ENCODE data around the gene LRAT. TPM values are rescaled to one million over a fixed set of nuclear protein-coding genes. Genes with fewer than 3 reads are reported as not detected.

Gene LRAT
- total and polyA plus RNA-seq, 9 of the 15 experiments (the other 6 are each of a cell fraction or from before 2014, with no cell fraction given), result 0.03 to 0.41 (median 0.07) TPM; not detected in 4

GRCh38 chr4:154779362-154779947 lies 35.7 kb downstream of the LRAT start (continued):
- TF ChIP-seq, protein P1, sequence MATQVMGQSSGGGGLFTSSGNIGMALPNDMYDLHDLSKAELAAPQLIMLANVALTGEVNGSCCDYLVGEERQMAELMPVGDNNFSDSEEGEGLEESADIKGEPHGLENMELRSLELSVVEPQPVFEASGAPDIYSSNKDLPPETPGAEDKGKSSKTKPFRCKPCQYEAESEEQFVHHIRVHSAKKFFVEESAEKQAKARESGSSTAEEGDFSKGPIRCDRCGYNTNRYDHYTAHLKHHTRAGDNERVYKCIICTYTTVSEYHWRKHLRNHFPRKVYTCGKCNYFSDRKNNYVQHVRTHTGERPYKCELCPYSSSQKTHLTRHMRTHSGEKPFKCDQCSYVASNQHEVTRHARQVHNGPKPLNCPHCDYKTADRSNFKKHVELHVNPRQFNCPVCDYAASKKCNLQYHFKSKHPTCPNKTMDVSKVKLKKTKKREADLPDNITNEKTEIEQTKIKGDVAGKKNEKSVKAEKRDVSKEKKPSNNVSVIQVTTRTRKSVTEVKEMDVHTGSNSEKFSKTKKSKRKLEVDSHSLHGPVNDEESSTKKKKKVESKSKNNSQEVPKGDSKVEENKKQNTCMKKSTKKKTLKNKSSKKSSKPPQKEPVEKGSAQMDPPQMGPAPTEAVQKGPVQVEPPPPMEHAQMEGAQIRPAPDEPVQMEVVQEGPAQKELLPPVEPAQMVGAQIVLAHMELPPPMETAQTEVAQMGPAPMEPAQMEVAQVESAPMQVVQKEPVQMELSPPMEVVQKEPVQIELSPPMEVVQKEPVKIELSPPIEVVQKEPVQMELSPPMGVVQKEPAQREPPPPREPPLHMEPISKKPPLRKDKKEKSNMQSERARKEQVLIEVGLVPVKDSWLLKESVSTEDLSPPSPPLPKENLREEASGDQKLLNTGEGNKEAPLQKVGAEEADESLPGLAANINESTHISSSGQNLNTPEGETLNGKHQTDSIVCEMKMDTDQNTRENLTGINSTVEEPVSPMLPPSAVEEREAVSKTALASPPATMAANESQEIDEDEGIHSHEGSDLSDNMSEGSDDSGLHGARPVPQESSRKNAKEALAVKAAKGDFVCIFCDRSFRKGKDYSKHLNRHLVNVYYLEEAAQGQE (IDR thresholded peaks at IDR 0.05; ENCODE audit: borderline replicate concordance), result peak; percentile 48; the same call in 1 of the 2 replicates
- TF ChIP-seq, protein P1 (CRISPR knock-in tag; IDR thresholded peaks at IDR 0.05; ENCODE audit: low read depth), result no peak
- no peak for TF ChIP-seq ZNF354B (CRISPR knock-in tag; IDR thresholded peaks at IDR 0.05)
- TF ChIP-seq POU5F1 (IDR thresholded peaks at IDR 0.05; ENCODE audit: borderline replicate concordance, low read depth, low read length, partially characterized antibody), result no peak
- TF ChIP-seq RAD21 (CRISPR knock-in tag; conservative IDR thresholded peaks at IDR 0.05 in 1 of 2, IDR thresholded peaks at IDR 0.05 in 1 of 2), result peak; percentile 85 to 86
- 0 out of 2 replicates have a peak, but pooled peaks have one; percentile 14 for TF ChIP-seq SMC3 (conservative IDR thresholded peaks at IDR 0.05; ENCODE audit: insufficient read depth, low read depth, low read length)
- TF ChIP-seq CTCF (IDR thresholded peaks at IDR 0.05 in 2 of 3, conservative IDR thresholded peaks at IDR 0.05 in 1 of 3; ENCODE audit: insufficient read depth in 2 of 3, low read depth in 1 of 3, low read length in 3 of 3), result peak; percentile 37 to 63 (median 47); a peak in 4 of 6 replicates
- TF ChIP-seq, protein P2, sequence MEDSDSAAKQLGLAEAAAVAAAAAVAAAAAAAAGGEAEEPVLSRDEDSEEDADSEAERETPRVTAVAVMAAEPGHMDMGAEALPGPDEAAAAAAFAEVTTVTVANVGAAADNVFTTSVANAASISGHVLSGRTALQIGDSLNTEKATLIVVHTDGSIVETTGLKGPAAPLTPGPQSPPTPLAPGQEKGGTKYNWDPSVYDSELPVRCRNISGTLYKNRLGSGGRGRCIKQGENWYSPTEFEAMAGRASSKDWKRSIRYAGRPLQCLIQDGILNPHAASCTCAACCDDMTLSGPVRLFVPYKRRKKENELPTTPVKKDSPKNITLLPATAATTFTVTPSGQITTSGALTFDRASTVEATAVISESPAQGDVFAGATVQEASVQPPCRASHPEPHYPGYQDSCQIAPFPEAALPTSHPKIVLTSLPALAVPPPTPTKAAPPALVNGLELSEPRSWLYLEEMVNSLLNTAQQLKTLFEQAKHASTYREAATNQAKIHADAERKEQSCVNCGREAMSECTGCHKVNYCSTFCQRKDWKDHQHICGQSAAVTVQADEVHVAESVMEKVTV (CRISPR knock-in tag; IDR thresholded peaks at IDR 0.05), result peak; percentile 65

All from K562 (cell line).